CD8-positive, alpha-beta memory T cell (primary cell): Measurements from ENCODE around the gene MYH9. TPM values are rescaled to one million over a fixed set of nuclear protein-coding genes. Genes with fewer than 3 reads are reported as not detected.

ENCODE experiments used
- CTCF ChIA-PET: fragments of 350-600 bp; sonication (Branson Sonifier 250); formaldehyde crosslinking; loops from one replicate; lab custom pipeline; 2021; ENCODE audit warnings: antibody characterized with exemption; lab: Charles Lee
- POLR2A ChIA-PET: fragments of 350-600 bp; sonication (Branson Sonifier 250); formaldehyde crosslinking; loops from one replicate; lab custom pipeline; 2021; ENCODE audit warnings: antibody characterized with exemption; lab: Charles Lee
- DNase-seq, 5 donors: peaks; one replicate each; pipeline versions ENCODE4 v3.0.0 to v3.0.0-alpha.2; 2020 to 2022; ENCODE audit warnings: mixed read lengths in 1 of 5
- H3K27ac ChIP-seq: one replicate; pipeline ENCODE4 v1.7.0; 2013; ENCODE audit warnings: low read depth, mild to moderate bottlenecking, low read length, moderate library complexity
- H3K27me3 ChIP-seq: 2 replicates; pipeline ENCODE4 v1.7.0; 2013; ENCODE audit warnings: low read length, mild to moderate bottlenecking; ENCODE audit not compliant: insufficient read depth, poor library complexity, severe bottlenecking
- H3K36me3 ChIP-seq: 2 replicates; pipeline ENCODE4 v1.7.0; 2013; ENCODE audit warnings: mild to moderate bottlenecking, low read length, moderate library complexity; ENCODE audit not compliant: insufficient read depth
- H3K4me1 ChIP-seq: 2 replicates; pipeline ENCODE4 v1.7.0; 2013; ENCODE audit warnings: mild to moderate bottlenecking, low read length, moderate library complexity; ENCODE audit not compliant: insufficient read depth
- H3K4me3 ChIP-seq: 2 replicates; pipeline ENCODE4 v1.7.0; 2013; ENCODE audit warnings: mild to moderate bottlenecking, low read length
- H3K9me3 ChIP-seq: 2 replicates; pipeline ENCODE4 v1.7.0; 2013; ENCODE audit warnings: mild to moderate bottlenecking, low read length
- H3K27ac Mint-ChIP-seq, 8 donors: one replicate each; pipeline ENCODE4 v1.8.0; 2020 to 2021; ENCODE audit warnings: mixed read lengths in 8 of 8, mild to moderate bottlenecking in 6 of 8, inconsistent platforms in 3 of 8, moderate library complexity in 3 of 8
- H3K27me3 Mint-ChIP-seq, 2 donors: one replicate each; pipeline ENCODE4 v1.8.0; 2020 to 2021; ENCODE audit warnings: mixed read lengths in 2 of 2, mild to moderate bottlenecking in 1 of 2, moderate library complexity in 1 of 2
- H3K36me3 Mint-ChIP-seq, 3 donors: one replicate each; pipeline ENCODE4 v1.8.0; 2020 to 2021; ENCODE audit warnings: mixed read lengths in 3 of 3, inconsistent platforms in 1 of 3, mild to moderate bottlenecking in 1 of 3
- H3K4me1 Mint-ChIP-seq, 3 donors: one replicate each; pipeline ENCODE4 v1.8.0; 2020 to 2021; ENCODE audit warnings: mixed read lengths in 3 of 3, inconsistent platforms in 1 of 3, mild to moderate bottlenecking in 1 of 3
- H3K4me3 Mint-ChIP-seq, 7 donors: one replicate each; pipeline ENCODE4 v1.8.0; 2020 to 2021; ENCODE audit warnings: mixed read lengths in 7 of 7, mild to moderate bottlenecking in 6 of 7, moderate library complexity in 4 of 7, inconsistent platforms in 2 of 7
- H3K9me3 Mint-ChIP-seq, 5 donors: one replicate each; pipeline ENCODE4 v1.8.0; 2020 to 2022; ENCODE audit warnings: mixed read lengths in 5 of 5, mild to moderate bottlenecking in 3 of 5, moderate library complexity in 2 of 5, inconsistent platforms in 1 of 5
- polyA plus RNA-seq: library from polyadenylated mRNA; unstranded; fragments of 300-500 nt; fragmentation: Illumina TruSeq; gene quantifications from one replicate; pipeline ENCODE4 v1.2.3, GENCODE V29; 2021
- total RNA-seq, 2 experiments: library from RNA; stranded (reverse); gene quantifications; one replicate each; pipeline ENCODE4 v1.2.3, GENCODE V29; 2021

The MYH9 gene
- total and polyA plus RNA-seq, 3 experiments from 2014 or later: 425 to 684 (median 680) TPM

- peaks cover 99% of the 10 kb centered on the region for H3K4me1 ChIP-seq
- peaks cover 0 to 4% of the 10 kb centered on the region in 2 donors for H3K27me3 Mint-ChIP-seq
- H3K27ac ChIP-seq: peak overlapping the region; percentile 27
- no peaks in the 10 kb centered on the region for H3K9me3 Mint-ChIP-seq
- no peaks in the 10 kb centered on the region for H3K27me3 ChIP-seq
- H3K36me3 Mint-ChIP-seq: peaks cover 12 to 89% (median 31%) of the 10 kb centered on the region in 3 donors
- peak overlapping the region; percentile 18 for H3K4me3 ChIP-seq
- H3K27ac Mint-ChIP-seq: peak overlapping the region; percentile 94 to 100 (median 99)
- peaks cover 87 to 98% (median 98%) of the 10 kb centered on the region in 3 donors for H3K4me1 Mint-ChIP-seq
- ChIA-PET POLR2A (interaction anchor here (1.0 to 5.5 kb wide), 4 partner anchors 29 to 51 kb away, joined by 3 to 76 read pairs (median 32); partner anchors contain the start of gene MYH9), CTCF (interaction anchor here (1.2 to 8.1 kb wide), 8 partner anchors 10 to 151 kb away, joined by 3 to 48 read pairs (median 5); partner anchors contain the start of gene MYH9)
- peak overlapping the region; percentile 85 to 94 (median 89) for H3K4me3 Mint-ChIP-seq
- peaks cover 50% of the 10 kb centered on the region for H3K36me3 ChIP-seq
- no peaks in the 10 kb centered on the region for H3K9me3 ChIP-seq
- DNase-seq: no peak
These were observed 52.1 kb downstream of the MYH9 start for GRCh38 chr22:36335621-36336020.

- Histone ChIP-seq H3K27ac (peak overlapping the region; percentile 27), H3K9me3 (no peaks in the 10 kb centered on the region), H3K36me3 (peaks cover 51% of the 10 kb centered on the region), H3K27me3 (no peaks in the 10 kb centered on the region), H3K4me3 (peak overlapping the region; percentile 18), H3K4me1 (peaks cover 99% of the 10 kb centered on the region)
- CTCF ChIA-PET: interaction anchor here (0.9 to 8.1 kb wide), 20 partner anchors 10 to 152 kb away, joined by 3 to 48 read pairs (median 4); partner anchors contain the start of gene MYH9
- H3K36me3 Mint-ChIP-seq: peaks cover 11 to 89% (median 30%) of the 10 kb centered on the region in 3 donors
- peak in 4 of 5 donors; percentile 18 to 67 (median 42) for DNase-seq
- peak overlapping the region; percentile 94 to 100 (median 99) for H3K27ac Mint-ChIP-seq
- H3K4me3 Mint-ChIP-seq: peak overlapping the region; percentile 85 to 94 (median 89)
- POLR2A ChIA-PET: interaction anchor here (0.5 to 5.5 kb wide), 7 partner anchors 9 to 195 kb away, joined by 3 to 76 read pairs (median 5); partner anchors contain the start of gene MYH9
- no peaks in the 10 kb centered on the region for H3K9me3 Mint-ChIP-seq
- H3K27me3 Mint-ChIP-seq: peaks cover 0 to 4% of the 10 kb centered on the region in 2 donors
- peaks cover 91 to 98% (median 98%) of the 10 kb centered on the region in 3 donors for H3K4me1 Mint-ChIP-seq
These were observed 52.8 kb downstream of the MYH9 start for GRCh38 chr22:36334821-36335603.

- peak overlapping the region; percentile 18 for H3K4me3 ChIP-seq
- H3K36me3 Mint-ChIP-seq: peaks cover 9 to 89% (median 27%) of the 10 kb centered on the region in 3 donors
- peak overlapping the region; percentile 94 to 100 (median 99) for H3K27ac Mint-ChIP-seq
- no peaks in the 10 kb centered on the region for H3K27me3 ChIP-seq
- peak in 3 of 5 donors; percentile 22 to 63 (median 45) for DNase-seq
- peaks cover 91 to 98% (median 98%) of the 10 kb centered on the region in 3 donors for H3K4me1 Mint-ChIP-seq
- ChIA-PET POLR2A (interaction anchor here (0.5 to 5.5 kb wide), 10 partner anchors 10 to 195 kb away, joined by 3 to 76 read pairs (median 4); partner anchors contain the start of gene MYH9), CTCF (interaction anchor here (0.9 to 8.1 kb wide), 22 partner anchors 9 to 136 kb away, joined by 3 to 48 read pairs (median 4); partner anchors contain the start of gene MYH9)
- H3K36me3 ChIP-seq: peaks cover 48% of the 10 kb centered on the region
- no peaks in the 10 kb centered on the region for H3K9me3 Mint-ChIP-seq
- no peaks in the 10 kb centered on the region for H3K9me3 ChIP-seq
- H3K27ac ChIP-seq: peak overlapping the region; percentile 27
- peak overlapping the region; percentile 85 to 94 (median 89) for H3K4me3 Mint-ChIP-seq
- H3K27me3 Mint-ChIP-seq: peaks cover 0 to 4% of the 10 kb centered on the region in 2 donors
- peaks cover 99% of the 10 kb centered on the region for H3K4me1 ChIP-seq
These were observed 53.5 kb downstream of the MYH9 start for GRCh38 chr22:36334081-36334820.

GRCh38 chr22:36333644-36334043, 54.1 kb downstream of the MYH9 start:
- no peak for DNase-seq
- H3K4me3 Mint-ChIP-seq: peak overlapping the region; percentile 85 to 94 (median 89)
- H3K27ac Mint-ChIP-seq: peak overlapping the region; percentile 94 to 100 (median 99)
- Histone ChIP-seq H3K4me3 (peak overlapping the region; percentile 45), H3K4me1 (peaks cover 99% of the 10 kb centered on the region), H3K9me3 (no peaks in the 10 kb centered on the region), H3K27me3 (no peaks in the 10 kb centered on the region), H3K27ac (peak overlapping the region; percentile 22), H3K36me3 (peaks cover 42% of the 10 kb centered on the region)
- H3K9me3 Mint-ChIP-seq: no peaks in the 10 kb centered on the region
- H3K27me3 Mint-ChIP-seq: peaks cover 0 to 4% of the 10 kb centered on the region in 2 donors
- H3K36me3 Mint-ChIP-seq: peaks cover 8 to 89% (median 30%) of the 10 kb centered on the region in 3 donors
- POLR2A ChIA-PET: interaction anchor here (0.7 to 5.5 kb wide), 10 partner anchors 10 to 53 kb away, joined by 3 to 76 read pairs (median 6); partner anchors contain the start of gene MYH9
- H3K4me1 Mint-ChIP-seq: peaks cover 92 to 98% (median 98%) of the 10 kb centered on the region in 3 donors
- CTCF ChIA-PET: interaction anchor here (0.9 to 8.1 kb wide), 18 partner anchors 10 to 137 kb away, joined by 3 to 48 read pairs (median 5); partner anchors contain the start of gene MYH9

GRCh38 chr22:36332623-36333332, 55.0 kb downstream of the MYH9 start:
- Histone ChIP-seq H3K9me3 (no peaks in the 10 kb centered on the region), H3K4me3 (peak overlapping the region; percentile 45), H3K4me1 (peaks cover 100% of the 10 kb centered on the region), H3K36me3 (peaks cover 40% of the 10 kb centered on the region), H3K27me3 (no peaks in the 10 kb centered on the region), H3K27ac (peak overlapping the region; percentile 81)
- H3K9me3 Mint-ChIP-seq: no peaks in the 10 kb centered on the region
- POLR2A ChIA-PET: interaction anchor here (0.5 to 5.5 kb wide), 15 partner anchors 10 to 119 kb away, joined by 3 to 76 read pairs (median 5); partner anchors contain the start of gene MYH9
- H3K4me3 Mint-ChIP-seq: peak overlapping the region; percentile 85 to 94 (median 89)
- H3K27me3 Mint-ChIP-seq: peaks cover 0 to 4% of the 10 kb centered on the region in 2 donors
- peak overlapping the region; percentile 94 to 100 (median 99) for H3K27ac Mint-ChIP-seq
- CTCF ChIA-PET: interaction anchor here (0.9 to 8.1 kb wide), 17 partner anchors 11 to 138 kb away, joined by 3 to 48 read pairs (median 5); partner anchors contain the start of gene MYH9
- H3K4me1 Mint-ChIP-seq: peaks cover 99 to 100% (median 100%) of the 10 kb centered on the region in 3 donors
- peak in 4 of 5 donors; percentile 37 to 68 (median 52) for DNase-seq
- peaks cover 8 to 92% (median 33%) of the 10 kb centered on the region in 3 donors for H3K36me3 Mint-ChIP-seq

- peaks cover 99 to 100% (median 100%) of the 10 kb centered on the region in 3 donors for H3K4me1 Mint-ChIP-seq
- DNase-seq: peak; percentile 55 to 83 (median 69)
- H3K4me1 ChIP-seq: peaks cover 96% of the 10 kb centered on the region
- H3K27ac Mint-ChIP-seq: peak overlapping the region; percentile 94 to 100 (median 99)
- H3K9me3 ChIP-seq: no peaks in the 10 kb centered on the region
- ChIA-PET CTCF (interaction anchor here (0.9 to 8.1 kb wide), 16 partner anchors 10 to 139 kb away, joined by 3 to 48 read pairs (median 5); partner anchors contain the start of gene MYH9), POLR2A (interaction anchor here (0.5 to 5.5 kb wide), 21 partner anchors 10 to 138 kb away, joined by 3 to 76 read pairs (median 4); partner anchors contain the start of gene MYH9)
- H3K27ac ChIP-seq: peak overlapping the region; percentile 81
- peaks cover 6 to 92% (median 34%) of the 10 kb centered on the region in 3 donors for H3K36me3 Mint-ChIP-seq
- H3K4me3 ChIP-seq: peak overlapping the region; percentile 62
- H3K27me3 ChIP-seq: no peaks in the 10 kb centered on the region
- peaks cover 43% of the 10 kb centered on the region for H3K36me3 ChIP-seq
- H3K4me3 Mint-ChIP-seq: peak overlapping the region; percentile 85 to 94 (median 89)
- peaks cover 0 to 4% of the 10 kb centered on the region in 2 donors for H3K27me3 Mint-ChIP-seq
- H3K9me3 Mint-ChIP-seq: no peaks in the 10 kb centered on the region
These were observed 55.7 kb downstream of the MYH9 start for GRCh38 chr22:36331912-36332622.
